ENCODE results near the gene HSPBAP1. TPM values are rescaled to one million over a fixed set of nuclear protein-coding genes. Genes with fewer than 3 reads are reported as not detected.
"Not testable (repeated sequence)": the region's sequence is repeated elsewhere in the genome, so short reads cannot be mapped to it uniquely, and the experiment has no call there.

The HSPBAP1 gene
- total and polyA plus RNA-seq, 7 donors = 3.0 to 13.8 (median 11.1) TPM

DNA sequence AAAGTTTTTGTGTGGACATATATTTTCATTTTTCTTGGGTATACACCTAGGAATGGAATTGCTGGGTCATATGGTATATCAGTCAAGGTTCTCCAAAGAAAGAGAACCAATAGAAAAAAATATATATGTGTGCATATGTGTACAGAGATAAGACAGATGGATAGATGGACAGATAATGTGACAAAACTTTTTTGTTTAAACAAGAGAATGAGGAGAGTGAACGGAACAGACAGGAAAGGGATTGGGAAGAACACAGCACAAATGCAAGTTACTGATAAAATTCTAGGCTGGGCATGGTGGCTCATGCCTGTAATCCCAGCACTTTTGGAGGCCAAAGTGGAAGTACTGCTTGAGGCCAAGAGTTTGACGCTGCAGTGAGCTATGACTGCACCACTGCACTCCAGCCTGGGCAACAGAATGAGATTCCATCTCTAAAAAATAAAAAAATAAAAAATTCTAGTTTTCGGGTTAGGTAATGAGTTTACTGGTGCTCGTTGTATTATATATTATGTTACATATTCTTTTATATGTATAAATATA, 50.0 kb downstream of the HSPBAP1 start:
- no peaks in the 10 kb centered on the region for H3K9me3 ChIP-seq
- WGBS, 2 donors = 97% methylated on average over 4 of the region's 4 CpGs
- no peak for TF ChIP-seq EP300 (IDR thresholded peaks at IDR 0.05)
- TF ChIP-seq POLR2A (IDR thresholded peaks at IDR 0.05) = no peak
- TF ChIP-seq POLR2AphosphoS5 (IDR thresholded peaks at IDR 0.05) = no peak
- TF ChIP-seq, protein P1, sequence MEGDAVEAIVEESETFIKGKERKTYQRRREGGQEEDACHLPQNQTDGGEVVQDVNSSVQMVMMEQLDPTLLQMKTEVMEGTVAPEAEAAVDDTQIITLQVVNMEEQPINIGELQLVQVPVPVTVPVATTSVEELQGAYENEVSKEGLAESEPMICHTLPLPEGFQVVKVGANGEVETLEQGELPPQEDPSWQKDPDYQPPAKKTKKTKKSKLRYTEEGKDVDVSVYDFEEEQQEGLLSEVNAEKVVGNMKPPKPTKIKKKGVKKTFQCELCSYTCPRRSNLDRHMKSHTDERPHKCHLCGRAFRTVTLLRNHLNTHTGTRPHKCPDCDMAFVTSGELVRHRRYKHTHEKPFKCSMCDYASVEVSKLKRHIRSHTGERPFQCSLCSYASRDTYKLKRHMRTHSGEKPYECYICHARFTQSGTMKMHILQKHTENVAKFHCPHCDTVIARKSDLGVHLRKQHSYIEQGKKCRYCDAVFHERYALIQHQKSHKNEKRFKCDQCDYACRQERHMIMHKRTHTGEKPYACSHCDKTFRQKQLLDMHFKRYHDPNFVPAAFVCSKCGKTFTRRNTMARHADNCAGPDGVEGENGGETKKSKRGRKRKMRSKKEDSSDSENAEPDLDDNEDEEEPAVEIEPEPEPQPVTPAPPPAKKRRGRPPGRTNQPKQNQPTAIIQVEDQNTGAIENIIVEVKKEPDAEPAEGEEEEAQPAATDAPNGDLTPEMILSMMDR (IDR thresholded peaks at IDR 0.05) = no peak
- no peak overlapping the region for H3K4me3 ChIP-seq
- no peaks in the 10 kb centered on the region for H3K27me3 ChIP-seq
- no peak for DNase-seq
- no peaks in the 10 kb centered on the region for H3K4me1 ChIP-seq
- peaks cover 0 to 29% (median 14%) of the 10 kb centered on the region in 4 donors for H3K36me3 ChIP-seq
- intact Hi-C loops (cut with DNase I) = no loop called here
- no peak overlapping the region for H3K27ac ChIP-seq

DNA sequence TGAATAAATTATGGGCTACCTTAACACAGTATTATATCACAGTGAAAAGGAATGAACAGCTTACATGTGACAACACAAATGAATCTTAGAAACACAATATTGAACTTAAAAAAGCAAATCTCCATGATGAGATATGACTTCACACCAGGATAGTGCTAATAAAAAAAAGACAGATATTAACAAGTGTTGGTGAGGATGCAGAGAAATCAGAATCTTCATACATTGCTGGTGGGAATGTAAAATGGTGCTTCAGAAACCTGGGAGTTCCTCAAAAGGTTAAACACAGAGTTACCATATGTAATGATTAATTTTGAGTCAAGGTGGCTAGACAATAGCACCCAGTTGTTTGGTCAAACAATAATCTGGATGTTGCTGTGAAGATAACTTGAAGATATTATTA, 51.4 kb downstream of the HSPBAP1 start:
- no peak for TF ChIP-seq EP300 (IDR thresholded peaks at IDR 0.05)
- Histone ChIP-seq H3K27ac (no peak overlapping the region), H3K9me3 (no peaks in the 10 kb centered on the region), H3K27me3 (no peaks in the 10 kb centered on the region), H3K4me1 (no peaks in the 10 kb centered on the region), H3K36me3 (peaks cover 0 to 29% (median 14%) of the 10 kb centered on the region in 4 donors), H3K4me3 (no peak overlapping the region)
- no peak for DNase-seq
- intact Hi-C loops (cut with DNase I) = no loop called here

DNA sequence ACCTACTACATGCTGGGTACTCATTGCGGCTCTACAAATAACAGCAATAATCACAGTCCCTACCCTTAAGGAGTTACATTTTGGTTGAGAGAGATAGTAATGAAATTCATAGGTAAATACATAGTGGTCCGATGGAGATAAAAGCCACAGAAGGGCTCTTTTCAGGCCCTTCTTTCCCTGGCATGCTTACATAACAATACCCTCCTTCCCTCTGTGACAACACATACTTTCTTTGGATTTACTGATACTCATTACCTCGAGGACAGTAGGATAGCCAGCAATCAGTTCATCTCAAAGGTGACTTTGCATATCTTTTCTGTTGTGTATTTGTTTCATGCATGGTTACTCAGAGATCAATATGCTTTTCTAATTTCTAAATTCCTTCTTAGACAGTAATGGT, 54.5 kb downstream of the HSPBAP1 start:
- no peak overlapping the region for H3K4me3 ChIP-seq
- H3K36me3 ChIP-seq = peaks cover 0 to 29% (median 14%) of the 10 kb centered on the region in 4 donors
- no peak for DNase-seq
- intact Hi-C loops (cut with DNase I) = no loop called here
- no peak for TF ChIP-seq EP300 (IDR thresholded peaks at IDR 0.05)
- TF ChIP-seq, protein P1 (IDR thresholded peaks at IDR 0.05) = no peak
- TF ChIP-seq POLR2AphosphoS5 (IDR thresholded peaks at IDR 0.05) = no peak
- TF ChIP-seq POLR2A (IDR thresholded peaks at IDR 0.05) = no peak
- no peaks in the 10 kb centered on the region for H3K4me1 ChIP-seq
- H3K9me3 ChIP-seq = no peaks in the 10 kb centered on the region
- 73 to 84% methylated on average over 3 of the region's 3 CpGs for WGBS, 2 donors
- no peak overlapping the region for H3K27ac ChIP-seq
- H3K27me3 ChIP-seq = no peaks in the 10 kb centered on the region

DNA sequence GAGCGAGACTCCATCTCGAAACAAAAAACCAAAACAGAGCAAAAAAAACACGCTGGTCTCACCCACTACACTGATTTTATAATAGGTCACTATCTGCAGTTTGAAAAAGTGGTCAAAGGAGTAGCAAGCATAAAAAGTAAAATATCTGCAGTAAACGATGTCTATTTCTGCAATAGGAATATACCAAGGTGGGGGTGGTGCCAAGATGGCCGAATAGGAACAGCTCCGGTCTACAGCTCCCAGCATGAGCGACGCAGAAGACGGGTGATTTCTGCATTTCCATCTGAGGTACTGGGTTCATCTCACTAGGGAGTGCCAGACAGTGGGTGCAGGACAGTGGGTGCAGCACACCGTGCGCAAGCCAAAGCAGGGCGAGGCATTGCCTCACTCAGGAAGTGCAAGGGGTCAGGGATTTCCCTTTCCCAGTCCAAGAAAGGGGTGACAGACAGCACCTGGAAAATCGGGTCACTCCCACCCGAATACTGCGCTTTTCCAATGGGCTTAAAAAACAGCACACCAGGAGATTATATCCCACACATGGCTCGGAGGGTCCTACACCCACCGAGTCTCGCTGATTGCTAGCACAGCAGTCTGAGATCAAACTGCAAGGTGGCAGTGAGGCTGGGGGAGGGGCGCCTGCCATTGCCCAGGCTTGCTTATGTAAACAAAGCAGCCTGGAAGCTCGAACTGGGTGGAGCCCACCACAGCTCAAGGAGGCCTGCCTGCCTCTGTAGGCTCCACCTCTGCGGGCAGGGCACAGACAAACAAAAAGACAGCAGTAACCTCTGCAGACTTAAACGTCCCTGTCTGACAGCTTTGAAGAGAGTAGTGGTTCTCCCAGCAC, 60.7 kb downstream of the HSPBAP1 start:
- 88 to 92% methylated on average over 22 of the region's 22 CpGs for WGBS, 2 donors
- H3K27me3 ChIP-seq; H3K27ac ChIP-seq; H3K4me3 ChIP-seq; DNase-seq; H3K4me1 ChIP-seq; intact Hi-C loops (cut with DNase I); H3K9me3 ChIP-seq: not testable (repeated sequence)
- H3K36me3 ChIP-seq = peaks cover 0 to 21% (median 0%) of the 10 kb centered on the region in 4 donors

DNA sequence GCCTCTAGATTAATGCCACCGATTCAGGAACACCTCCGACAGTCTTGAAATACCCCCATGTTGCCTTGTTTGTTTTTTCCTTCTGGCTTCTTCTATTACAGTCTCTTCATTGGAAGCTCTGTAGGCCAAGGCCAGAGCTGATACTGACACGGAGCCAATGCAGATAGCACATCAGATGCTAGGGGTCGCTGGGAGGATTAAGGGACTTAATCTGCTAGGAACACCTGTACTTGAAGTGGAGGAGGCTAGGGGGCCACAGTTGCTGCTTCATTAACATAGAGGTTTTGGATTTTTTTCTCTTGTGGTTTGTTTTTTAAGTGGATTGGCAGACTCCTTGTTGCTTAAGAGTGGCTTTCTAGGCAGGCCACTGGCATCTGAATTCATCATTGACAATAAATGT, 63.4 kb downstream of the HSPBAP1 start:
- intact Hi-C loops (cut with DNase I) = no loop called here
- peaks cover 0 to 25% (median 0%) of the 10 kb centered on the region in 4 donors for H3K36me3 ChIP-seq
- H3K9me3 ChIP-seq = no peaks in the 10 kb centered on the region
- 88 to 94% methylated on average over 4 of the region's 4 CpGs for WGBS, 2 donors
- DNase-seq = no peak
- no peak overlapping the region for H3K27ac ChIP-seq
- TF ChIP-seq, protein P1 (IDR thresholded peaks at IDR 0.05) = no peak
- no peak for TF ChIP-seq POLR2A (IDR thresholded peaks at IDR 0.05)
- no peak for TF ChIP-seq POLR2AphosphoS5 (IDR thresholded peaks at IDR 0.05)
- no peak for TF ChIP-seq EP300 (IDR thresholded peaks at IDR 0.05)
- no peaks in the 10 kb centered on the region for H3K27me3 ChIP-seq
- no peak overlapping the region for H3K4me3 ChIP-seq
- no peaks in the 10 kb centered on the region for H3K4me1 ChIP-seq

Data from sigmoid colon (tissue), 7 donors.